ENCODE data around the gene P3R3URF. TPM values are rescaled to one million over a fixed set of nuclear protein-coding genes. Genes with fewer than 3 reads are reported as not detected.
A peak's percentile ranks its signal among the peaks of the same experiment; 100 is the strongest.

The P3R3URF gene
- total and polyA plus RNA-seq, 9 of the 15 experiments (the other 6 are each of a cell fraction or from before 2014, with no cell fraction given) = not detected

- no peak for TF ChIP-seq ZNF395 (CRISPR knock-in tag; IDR thresholded peaks at IDR 0.05)
- TF ChIP-seq MYC (IDR thresholded peaks at IDR 0.05; ENCODE audit: low read depth, low read length) = peak; percentile 42
- TF ChIP-seq MYC (CRISPR knock-in tag; IDR thresholded peaks at IDR 0.05; ENCODE audit: borderline replicate concordance, low read depth) = no peak
- TF ChIP-seq CHD7 (IDR thresholded peaks at IDR 0.05; ENCODE audit: low read depth, low read length) = no peak
- no peak for TF ChIP-seq BRF1 (IDR thresholded peaks at IDR 0.05; ENCODE audit: borderline replicate concordance, extremely low read depth, insufficient read length)
- TF ChIP-seq DEAF1 (CRISPR knock-in tag; IDR thresholded peaks at IDR 0.05) = peak; percentile 16; the same call in 1 of the 2 replicates
- 0 out of 2 replicates have a peak, but pooled peaks have one; percentile 19 for TF ChIP-seq GMEB1 (CRISPR knock-in tag; IDR thresholded peaks at IDR 0.05)
- TF ChIP-seq RB1 (IDR thresholded peaks at IDR 0.05; ENCODE audit: low read depth) = peak; percentile 54; the same call in 1 of the 2 replicates
Observed at GRCh38 chr1:46197964-46198811, 21.9 kb upstream of the P3R3URF start, which contains the start of gene POMGNT1 (continued).
